Mesendoderm (in vitro differentiated cells): Measurements from ENCODE around the gene TYW1.
"Not testable (repeated sequence)": the region's sequence is repeated elsewhere in the genome, so short reads cannot be mapped to it uniquely, and the experiment has no call there.

Experiments
- DNase-seq: peaks from one replicate; pipeline ENCODE4 v3.0.0; 2013
- H2AK5ac ChIP-seq: 2 replicates; pipeline ENCODE4 v1.6.1; 2013; ENCODE audit warnings: low read length, inconsistent platforms
- H2BK120ac ChIP-seq: 2 replicates; pipeline ENCODE4 v1.6.1; 2013; ENCODE audit warnings: low read depth, mild to moderate bottlenecking, low read length, moderate library complexity, mixed read lengths
- H2BK15ac ChIP-seq: replicated peaks from 2 replicates; pipeline ENCODE4 v1.6.1; 2013; ENCODE audit warnings: low read depth, mild to moderate bottlenecking, moderate library complexity
- H2BK5ac ChIP-seq: 2 replicates; pipeline ENCODE4 v1.6.1; 2013; ENCODE audit warnings: low read length, inconsistent platforms
- H3K18ac ChIP-seq: 2 replicates; pipeline ENCODE4 v1.6.1; 2013; ENCODE audit warnings: mild to moderate bottlenecking, low read length, mixed read lengths
- H3K23ac ChIP-seq: one replicate; pipeline ENCODE4 v1.6.1; 2013; ENCODE audit warnings: low read length
- H3K27ac ChIP-seq: 2 replicates; pipeline ENCODE4 v1.5.1; 2013; ENCODE audit warnings: low read depth, mild to moderate bottlenecking, inconsistent platforms, low read length, moderate library complexity
- H3K27me3 ChIP-seq: 2 replicates; pipeline ENCODE4 v1.6.1; 2013; ENCODE audit warnings: low read length, control low read depth, mild to moderate bottlenecking, inconsistent platforms; ENCODE audit not compliant: insufficient read depth, poor library complexity
- H3K36me3 ChIP-seq: 2 replicates; pipeline ENCODE4 v1.6.1; 2013; ENCODE audit warnings: low read length, inconsistent platforms; ENCODE audit not compliant: control insufficient read depth, insufficient read depth
- H3K4ac ChIP-seq: one replicate; pipeline ENCODE4 v1.6.1; 2013; ENCODE audit warnings: low read depth, mild to moderate bottlenecking, low read length, moderate library complexity
- H3K4me1 ChIP-seq: 2 replicates; pipeline ENCODE4 v1.6.1; 2013; ENCODE audit warnings: low read depth, low read length, inconsistent platforms; ENCODE audit not compliant: control insufficient read depth
- H3K4me2 ChIP-seq: 2 replicates; pipeline ENCODE4 v1.6.1; 2013; ENCODE audit warnings: low read length
- H3K4me3 ChIP-seq: 2 replicates; pipeline ENCODE4 v1.5.1; 2013; ENCODE audit warnings: mild to moderate bottlenecking, low read length
- H3K56ac ChIP-seq: one replicate; pipeline ENCODE4 v1.6.1; 2013; ENCODE audit warnings: low read length
- H3K79me1 ChIP-seq: 2 replicates; pipeline ENCODE4 v1.6.1; 2013; ENCODE audit warnings: low read length, inconsistent platforms
- H3K79me2 ChIP-seq: 2 replicates; pipeline ENCODE4 v1.6.1; 2013; ENCODE audit warnings: mild to moderate bottlenecking, low read length; ENCODE audit not compliant: control insufficient read depth, insufficient read depth
- H3K9ac ChIP-seq: 2 replicates; pipeline ENCODE4 v1.6.1; 2013; ENCODE audit warnings: low read length, inconsistent platforms
- H4K5ac ChIP-seq: one replicate; pipeline ENCODE4 v1.6.1; 2013; ENCODE audit warnings: low read length
- H4K8ac ChIP-seq: one replicate; pipeline ENCODE4 v1.6.1; 2013; ENCODE audit warnings: low read depth, mild to moderate bottlenecking, control low read depth, low read length, moderate library complexity
- WGBS: extraction: QIAGEN DNeasy Blood & Tissue Kit; methylation state at CpG from one replicate; pipeline ENCODE4 v1.1.7; 2013; ENCODE audit warnings: low lambda C conversion rate, missing lambda C conversion rate; ENCODE audit not compliant: insufficient coverage; ENCODE audit errors: extremely low coverage; 5-methylcytosine and 5-hydroxymethylcytosine counted together

TYW1 gene

DNA sequence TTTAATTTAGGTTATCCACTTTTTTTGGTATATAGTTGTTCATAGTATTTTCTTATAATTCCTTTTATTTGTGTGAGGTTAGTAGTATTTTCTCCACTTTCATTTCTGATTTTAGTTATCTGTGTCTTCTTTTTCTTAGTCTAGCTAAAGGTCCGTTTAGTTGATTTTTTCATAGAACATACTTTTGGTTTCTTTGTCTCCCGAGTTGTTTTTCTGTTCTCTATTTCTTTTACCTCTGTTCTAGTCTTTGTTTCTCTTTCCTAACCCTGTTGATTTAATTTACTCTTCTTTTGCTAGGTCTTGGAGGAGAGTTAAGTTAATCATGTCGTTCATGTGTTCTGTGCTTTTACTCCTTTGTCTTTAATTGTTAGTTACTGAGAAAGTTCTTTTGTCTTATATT is 174.5 kb downstream of the TYW1 start:
- H3K4me1 ChIP-seq, H3K56ac ChIP-seq, H2AK5ac ChIP-seq, H3K4me3 ChIP-seq, H3K27me3 ChIP-seq, H3K36me3 ChIP-seq, H3K79me2 ChIP-seq, H2BK15ac ChIP-seq, H3K27ac ChIP-seq, H4K5ac ChIP-seq, H3K9ac ChIP-seq, H3K79me1 ChIP-seq, H3K4me2 ChIP-seq, DNase-seq, H3K23ac ChIP-seq, H3K18ac ChIP-seq, H2BK5ac ChIP-seq, H4K8ac ChIP-seq, H3K4ac ChIP-seq, H2BK120ac ChIP-seq: not testable (repeated sequence)
- WGBS = no CpG with 5 or more reads among the region's 3 CpGs

- not testable (repeated sequence) for H3K79me1 ChIP-seq, H3K4me3 ChIP-seq, H2AK5ac ChIP-seq, H3K27ac ChIP-seq, H3K9ac ChIP-seq, H2BK120ac ChIP-seq, H3K4me1 ChIP-seq, H2BK15ac ChIP-seq, H2BK5ac ChIP-seq, H3K4ac ChIP-seq, DNase-seq, H3K79me2 ChIP-seq, H3K4me2 ChIP-seq, H4K5ac ChIP-seq, H3K18ac ChIP-seq, H3K27me3 ChIP-seq, H3K36me3 ChIP-seq, H3K56ac ChIP-seq, H4K8ac ChIP-seq, H3K23ac ChIP-seq
- no CpG with 5 or more reads among the region's 6 CpGs for WGBS
Observed at GRCh38 chr7:67176730-67177129, 180.1 kb downstream of the TYW1 start.

- H3K79me2 ChIP-seq = not testable (repeated sequence)
Observed at GRCh38 chr7:67178915-67179688, 182.5 kb downstream of the TYW1 start.

GRCh38 chr7:67182956-67183750 is 186.5 kb downstream of the TYW1 start:
- not testable (repeated sequence) for H3K27me3 ChIP-seq, H2BK15ac ChIP-seq, H2AK5ac ChIP-seq, H3K27ac ChIP-seq, H4K5ac ChIP-seq, H3K36me3 ChIP-seq, H3K9ac ChIP-seq, H2BK5ac ChIP-seq, H3K4ac ChIP-seq, H3K4me1 ChIP-seq, H3K79me2 ChIP-seq, DNase-seq, H3K18ac ChIP-seq, H4K8ac ChIP-seq, H3K4me2 ChIP-seq, H2BK120ac ChIP-seq, H3K4me3 ChIP-seq, H3K56ac ChIP-seq, H3K23ac ChIP-seq, H3K79me1 ChIP-seq
- WGBS = no CpG with 5 or more reads among the region's 17 CpGs

More at GRCh38 chr7:67178915-67179688, 182.5 kb downstream of the TYW1 start:
- H4K5ac ChIP-seq, H3K4me2 ChIP-seq, H2BK5ac ChIP-seq, H3K56ac ChIP-seq, H2BK120ac ChIP-seq, H3K79me1 ChIP-seq, H2AK5ac ChIP-seq, H4K8ac ChIP-seq, H3K27me3 ChIP-seq, H2BK15ac ChIP-seq, H3K4me1 ChIP-seq, H3K36me3 ChIP-seq, H3K4ac ChIP-seq, H3K27ac ChIP-seq, H3K23ac ChIP-seq, H3K18ac ChIP-seq, H3K9ac ChIP-seq, H3K4me3 ChIP-seq: not testable (repeated sequence)
- no CpG with 5 or more reads among the region's 5 CpGs for WGBS
- peak; percentile 92 for DNase-seq

DNA sequence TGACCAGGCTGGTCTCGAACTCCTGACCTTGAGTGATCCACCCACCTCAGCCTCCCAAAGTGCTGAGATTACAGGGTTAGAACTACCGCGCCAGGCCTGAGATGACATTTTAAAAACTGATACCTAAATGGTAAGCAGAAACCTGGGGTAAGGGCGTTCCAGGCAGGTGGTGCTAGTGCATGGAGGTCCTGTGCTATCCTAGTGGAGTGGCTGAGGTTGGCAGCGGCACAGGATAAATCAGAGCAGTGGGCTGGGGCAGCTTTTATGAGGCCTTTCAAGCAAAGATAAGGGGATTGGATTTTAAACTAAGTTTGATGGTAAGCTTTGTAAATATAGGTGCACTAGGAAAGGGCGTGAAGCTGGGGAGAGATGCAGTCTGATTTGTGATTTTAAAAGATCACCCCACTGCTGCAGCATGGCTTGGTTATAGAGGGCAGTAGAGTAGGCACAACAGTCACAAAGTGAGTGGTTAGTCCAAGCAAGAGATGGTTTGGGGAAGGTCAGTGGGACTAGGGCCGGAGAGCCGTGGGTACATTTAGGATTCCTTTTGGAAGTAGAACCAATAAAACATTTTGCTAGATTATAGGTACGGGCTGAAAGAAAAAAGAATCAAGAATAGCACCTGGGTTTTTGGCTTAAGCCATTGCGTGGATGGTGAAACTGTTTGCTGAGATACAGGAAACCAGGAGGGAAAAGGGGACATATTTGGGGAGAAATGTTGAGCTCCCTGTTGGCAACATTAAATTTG is 188.5 kb downstream of the TYW1 start:
- WGBS = no CpG with 5 or more reads among the region's 10 CpGs
- H3K79me1 ChIP-seq, H3K4ac ChIP-seq, H3K27ac ChIP-seq, H3K4me3 ChIP-seq, H3K79me2 ChIP-seq, H3K4me1 ChIP-seq, H2BK120ac ChIP-seq, H2BK15ac ChIP-seq, H3K18ac ChIP-seq, DNase-seq, H4K5ac ChIP-seq, H3K36me3 ChIP-seq, H2AK5ac ChIP-seq, H3K23ac ChIP-seq, H4K8ac ChIP-seq, H2BK5ac ChIP-seq, H3K56ac ChIP-seq, H3K9ac ChIP-seq, H3K27me3 ChIP-seq, H3K4me2 ChIP-seq: not testable (repeated sequence)
